HEK293 (cell line): Measurements from ENCODE around the gene WDR64.
"Not testable (repeated sequence)": the region's sequence is repeated elsewhere in the genome, so short reads cannot be mapped to it uniquely, and the experiment has no call there.

Experiments used
- CTCF ChIA-PET: fragments of 350-600 bp; formaldehyde crosslinking; extraction: SDS; loops from one replicate; lab custom pipeline; 2021; ENCODE audit warnings: antibody characterized with exemption; lab: Yijun Ruan, JAX
- POLR2A ChIA-PET: fragments of 300-600 bp; formaldehyde crosslinking; extraction: SDS; loops from one replicate; lab custom pipeline; 2020; ENCODE audit warnings: antibody characterized with exemption, inconsistent platforms; lab: Yijun Ruan, JAX
- H3K27ac ChIP-seq: fragments of 200-500 bp; sonication (Bioruptor generic); 2 replicates; pipeline ENCODE4 v1.5.1; 2014; ENCODE audit warnings: low read depth, low read length, control low read depth, inconsistent platforms; ENCODE audit errors: extremely low read depth
- H3K36me3 ChIP-seq, 2 experiments: fragments of 200-500 bp in 1 of 2; sonication (Bioruptor generic) in 1 of 2; 1 replicate in 1 of 2; 2 replicates in 1 of 2; pipeline ENCODE4 v1.5.1; 2014 to 2017; ENCODE audit warnings: inconsistent platforms in 2 of 2, low read length in 2 of 2; ENCODE audit not compliant: control insufficient read depth in 2 of 2, insufficient read depth in 1 of 2
- H3K4me1 ChIP-seq: fragments of 200-500 bp; sonication (Bioruptor generic); 2 replicates; pipeline ENCODE4 v1.5.1; 2014; ENCODE audit warnings: mild to moderate bottlenecking, low read length, inconsistent platforms; ENCODE audit not compliant: control insufficient read depth, insufficient read depth
- H3K4me3 ChIP-seq: 2 replicates; pipeline ENCODE4 v1.5.1; 2011; ENCODE audit warnings: low read depth, mild to moderate bottlenecking, control low read depth, low read length, moderate library complexity
- H3K9me3 ChIP-seq: fragments of 200-500 bp; sonication (Bioruptor generic); 2 replicates; pipeline ENCODE4 v1.5.1; 2014; ENCODE audit warnings: low read depth, low read length, inconsistent platforms; ENCODE audit not compliant: control insufficient read depth, insufficient read depth
- FEZF1 ChIP-seq: fragments of 450-650 bp; formaldehyde crosslinking; IDR thresholded peaks from 2 replicates; pipeline ENCODE4 v1.5.1; 2016; ENCODE audit warnings: missing biosample characterization, missing genetic modification characterization
- GLIS1 ChIP-seq: fragments of 450-650 bp; formaldehyde crosslinking; IDR thresholded peaks from 2 replicates; pipeline ENCODE4 v1.5.1; 2016; ENCODE audit warnings: missing biosample characterization, missing genetic modification characterization
- IKZF3 ChIP-seq: fragments of 450-650 bp; IDR thresholded peaks from 2 replicates; pipeline ENCODE4 v1.5.0; 2018; ENCODE audit warnings: missing biosample characterization, mild to moderate bottlenecking, missing genetic modification characterization, moderate library complexity
- MYNN ChIP-seq: fragments of 450-650 bp; formaldehyde crosslinking; IDR thresholded peaks from 2 replicates; pipeline ENCODE4 v1.5.1; 2016; ENCODE audit warnings: missing biosample characterization, missing genetic modification characterization, borderline replicate concordance
- SCRT2 ChIP-seq: fragments of 450-650 bp; formaldehyde crosslinking; IDR thresholded peaks from 2 replicates; pipeline ENCODE4 v1.5.1; 2016; ENCODE audit warnings: missing biosample characterization, missing genetic modification characterization
- SP7 ChIP-seq: fragments of 450-650 bp; formaldehyde crosslinking; IDR thresholded peaks from 2 replicates; pipeline ENCODE4 v1.5.1; 2016; ENCODE audit warnings: missing biosample characterization, missing genetic modification characterization
- YY1 ChIP-seq: fragments of 450-650 bp; formaldehyde crosslinking; IDR thresholded peaks from 2 replicates; pipeline ENCODE4 v1.5.1; 2018; ENCODE audit warnings: missing biosample characterization, missing genetic modification characterization
- ZNF132 ChIP-seq: fragments of 450-650 bp; formaldehyde crosslinking; IDR thresholded peaks from 2 replicates; pipeline ENCODE4 v1.5.1; 2017; ENCODE audit warnings: missing biosample characterization, missing genetic modification characterization, borderline replicate concordance
- ZNF146 ChIP-seq: fragments of 450-650 bp; formaldehyde crosslinking; IDR thresholded peaks from 2 replicates; pipeline ENCODE4 v1.5.1; 2016; ENCODE audit warnings: missing biosample characterization, missing genetic modification characterization
- ZNF221 ChIP-seq: fragments of 450-650 bp; formaldehyde crosslinking; IDR thresholded peaks from 2 replicates; pipeline ENCODE4 v1.5.1; 2017; ENCODE audit warnings: missing biosample characterization, missing genetic modification characterization, borderline replicate concordance
- ZNF311 ChIP-seq: fragments of 450-650 bp; formaldehyde crosslinking; IDR thresholded peaks from 2 replicates; pipeline ENCODE4 v1.5.1; 2017; ENCODE audit warnings: missing biosample characterization, missing genetic modification characterization, borderline replicate concordance
- ZNF416 ChIP-seq: fragments of 450-650 bp; formaldehyde crosslinking; IDR thresholded peaks from 2 replicates; pipeline ENCODE4 v1.5.1; 2016; ENCODE audit warnings: missing biosample characterization, missing genetic modification characterization
- ZNF423 ChIP-seq: fragments of 450-650 bp; formaldehyde crosslinking; IDR thresholded peaks from 2 replicates; pipeline ENCODE4 v1.5.1; 2016; ENCODE audit warnings: missing biosample characterization, missing genetic modification characterization
- ZNF558 ChIP-seq: fragments of 450-650 bp; formaldehyde crosslinking; IDR thresholded peaks from 2 replicates; pipeline ENCODE4 v1.5.1; 2016; ENCODE audit warnings: missing biosample characterization, missing genetic modification characterization
- ZNF629 ChIP-seq: fragments of 450-650 bp; formaldehyde crosslinking; IDR thresholded peaks from 2 replicates; pipeline ENCODE4 v1.5.1; 2017; ENCODE audit warnings: missing biosample characterization, missing genetic modification characterization
- ZNF792 ChIP-seq: fragments of 450-650 bp; formaldehyde crosslinking; IDR thresholded peaks from 2 replicates; pipeline ENCODE4 v1.5.1; 2016; ENCODE audit warnings: missing biosample characterization, missing genetic modification characterization
- ZNF830 ChIP-seq: fragments of 450-650 bp; IDR thresholded peaks from 2 replicates; pipeline ENCODE4 v1.5.0; 2018; ENCODE audit warnings: missing biosample characterization, missing genetic modification characterization, low read depth, mild to moderate bottlenecking, moderate library complexity
- ZSCAN23 ChIP-seq: fragments of 450-650 bp; formaldehyde crosslinking; IDR thresholded peaks from 2 replicates; pipeline ENCODE4 v1.5.1; 2016; ENCODE audit warnings: missing biosample characterization, missing genetic modification characterization
- TF ChIP-seq, protein P1 (sequence below): fragments of 450-650 bp; formaldehyde crosslinking; IDR thresholded peaks from 2 replicates; pipeline ENCODE4 v1.5.1; 2016; ENCODE audit warnings: missing biosample characterization, missing genetic modification characterization
- TF ChIP-seq, protein P2 (sequence below): fragments of 450-650 bp; formaldehyde crosslinking; IDR thresholded peaks from 2 replicates; pipeline ENCODE4 v1.5.1; 2017; ENCODE audit warnings: missing biosample characterization, missing genetic modification characterization
- TF ChIP-seq, protein P3 (sequence below): fragments of 450-650 bp; formaldehyde crosslinking; IDR thresholded peaks from 2 replicates; pipeline ENCODE4 v1.5.1; 2016; ENCODE audit warnings: missing biosample characterization, missing genetic modification characterization
- TF ChIP-seq, protein P4 (sequence below): fragments of 450-650 bp; formaldehyde crosslinking; IDR thresholded peaks from 2 replicates; pipeline ENCODE4; 2016; ENCODE audit warnings: missing biosample characterization, missing genetic modification characterization
- TF ChIP-seq, protein P5 (sequence below): fragments of 450-650 bp; formaldehyde crosslinking; IDR thresholded peaks from 2 replicates; pipeline ENCODE4 v1.5.1; 2016; ENCODE audit warnings: missing biosample characterization, missing genetic modification characterization
- TF ChIP-seq, protein P6 (sequence below): fragments of 450-650 bp; formaldehyde crosslinking; IDR thresholded peaks from 2 replicates; pipeline ENCODE4 v1.5.1; 2016; ENCODE audit warnings: missing biosample characterization, missing genetic modification characterization

WDR64 gene

DNA sequence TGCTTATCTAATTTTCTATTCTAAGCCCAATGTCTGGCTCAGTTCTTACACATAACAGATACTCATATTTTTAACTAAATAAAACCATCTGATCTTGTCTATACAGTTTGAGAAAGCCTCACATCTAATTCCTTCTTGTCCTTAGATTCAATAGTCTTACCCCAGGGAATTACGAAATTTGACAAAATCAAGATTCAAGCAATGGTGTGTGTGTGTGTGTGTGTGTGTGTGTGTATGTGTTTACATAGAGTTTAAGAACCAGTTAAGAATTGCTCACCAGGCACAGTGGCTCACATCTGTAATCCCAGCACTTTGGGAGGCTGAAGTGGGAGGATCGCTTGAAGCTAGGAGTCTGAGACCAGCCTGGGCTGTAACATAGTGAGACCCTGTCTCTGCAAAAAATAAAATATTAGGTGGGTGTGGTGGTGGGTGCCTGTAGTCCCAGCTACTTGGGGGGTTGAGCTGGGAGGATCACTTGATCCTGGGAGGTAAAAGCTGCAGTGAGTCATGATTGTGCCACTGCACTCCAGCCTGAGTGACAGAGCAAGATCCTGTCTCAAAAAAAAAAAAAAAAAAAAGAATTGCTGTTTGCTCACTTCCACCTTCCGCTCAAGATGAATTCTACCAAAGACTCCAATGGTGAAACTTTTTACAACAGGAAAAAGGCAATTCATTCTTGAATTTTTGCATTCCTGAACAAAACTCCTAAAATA, 6.2 kb downstream of the WDR64 start:
- H3K36me3 ChIP-seq = no peaks in the 10 kb centered on the region
- no peak overlapping the region for H3K27ac ChIP-seq
- no peak overlapping the region for H3K4me3 ChIP-seq
- no peak for TF ChIP-seq FEZF1 (tag by site-specific recombination)
- TF ChIP-seq ZNF423 = no peak
- TF ChIP-seq, protein P1, sequence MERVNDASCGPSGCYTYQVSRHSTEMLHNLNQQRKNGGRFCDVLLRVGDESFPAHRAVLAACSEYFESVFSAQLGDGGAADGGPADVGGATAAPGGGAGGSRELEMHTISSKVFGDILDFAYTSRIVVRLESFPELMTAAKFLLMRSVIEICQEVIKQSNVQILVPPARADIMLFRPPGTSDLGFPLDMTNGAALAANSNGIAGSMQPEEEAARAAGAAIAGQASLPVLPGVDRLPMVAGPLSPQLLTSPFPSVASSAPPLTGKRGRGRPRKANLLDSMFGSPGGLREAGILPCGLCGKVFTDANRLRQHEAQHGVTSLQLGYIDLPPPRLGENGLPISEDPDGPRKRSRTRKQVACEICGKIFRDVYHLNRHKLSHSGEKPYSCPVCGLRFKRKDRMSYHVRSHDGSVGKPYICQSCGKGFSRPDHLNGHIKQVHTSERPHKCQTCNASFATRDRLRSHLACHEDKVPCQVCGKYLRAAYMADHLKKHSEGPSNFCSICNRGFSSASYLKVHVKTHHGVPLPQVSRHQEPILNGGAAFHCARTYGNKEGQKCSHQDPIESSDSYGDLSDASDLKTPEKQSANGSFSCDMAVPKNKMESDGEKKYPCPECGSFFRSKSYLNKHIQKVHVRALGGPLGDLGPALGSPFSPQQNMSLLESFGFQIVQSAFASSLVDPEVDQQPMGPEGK (tag by site-specific recombination) = no peak
- peak; percentile 91 for TF ChIP-seq GLIS1 (tag by site-specific recombination)
- TF ChIP-seq SCRT2 (tag by site-specific recombination) = no peak
- TF ChIP-seq YY1 (tag by site-specific recombination) = no peak
- TF ChIP-seq, protein P2, sequence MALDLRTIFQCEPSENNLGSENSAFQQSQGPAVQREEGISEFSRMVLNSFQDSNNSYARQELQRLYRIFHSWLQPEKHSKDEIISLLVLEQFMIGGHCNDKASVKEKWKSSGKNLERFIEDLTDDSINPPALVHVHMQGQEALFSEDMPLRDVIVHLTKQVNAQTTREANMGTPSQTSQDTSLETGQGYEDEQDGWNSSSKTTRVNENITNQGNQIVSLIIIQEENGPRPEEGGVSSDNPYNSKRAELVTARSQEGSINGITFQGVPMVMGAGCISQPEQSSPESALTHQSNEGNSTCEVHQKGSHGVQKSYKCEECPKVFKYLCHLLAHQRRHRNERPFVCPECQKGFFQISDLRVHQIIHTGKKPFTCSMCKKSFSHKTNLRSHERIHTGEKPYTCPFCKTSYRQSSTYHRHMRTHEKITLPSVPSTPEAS (tag by site-specific recombination) = 0 out of 2 replicates have a peak, but pooled peaks have one; percentile 35
- no peak for TF ChIP-seq ZNF792 (tag by site-specific recombination)
- TF ChIP-seq MYNN (tag by site-specific recombination) = no peak
- POLR2A ChIA-PET = no interaction called here
- H3K9me3 ChIP-seq = no peaks in the 10 kb centered on the region
- H3K4me1 ChIP-seq = no peaks in the 10 kb centered on the region
- CTCF ChIA-PET = interaction anchor here (0.6 to 1.5 kb wide), 2 partner anchors 31 to 451 kb away, joined by 3 to 4 read pairs; no protein-coding TSS in a partner anchor

DNA sequence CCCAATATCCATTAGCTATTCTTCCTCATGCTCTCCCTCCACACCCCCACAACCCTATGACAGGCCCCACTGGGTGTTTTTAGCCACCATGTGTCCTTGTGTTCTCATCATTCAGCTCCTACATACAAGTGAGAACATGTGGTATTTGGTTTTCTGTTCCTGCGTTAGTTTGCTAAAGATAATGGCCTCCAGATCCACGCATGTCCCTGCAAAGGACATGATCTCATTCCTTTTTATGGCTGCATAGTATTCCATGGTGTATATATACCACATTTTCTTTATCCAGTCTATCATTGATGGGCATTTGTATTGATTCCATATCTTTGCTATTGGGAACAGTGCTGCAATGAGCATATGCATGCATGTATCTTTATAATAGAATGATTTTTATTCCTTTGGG, 6.9 kb downstream of the WDR64 start:
- H3K4me3 ChIP-seq, H3K27ac ChIP-seq, CTCF ChIA-PET: not testable (repeated sequence)
- peak; percentile 68 for TF ChIP-seq ZNF146
- TF ChIP-seq, protein P3, sequence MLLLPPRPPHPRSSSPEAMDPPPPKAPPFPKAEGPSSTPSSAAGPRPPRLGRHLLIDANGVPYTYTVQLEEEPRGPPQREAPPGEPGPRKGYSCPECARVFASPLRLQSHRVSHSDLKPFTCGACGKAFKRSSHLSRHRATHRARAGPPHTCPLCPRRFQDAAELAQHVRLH = peak; percentile 41; the same call in 1 of the 2 replicates
- TF ChIP-seq, all 188 proteins: peak for 2; not testable (repeated sequence) for 186
- H3K9me3 ChIP-seq, H3K36me3 ChIP-seq, POLR2A ChIA-PET, H3K4me1 ChIP-seq: not testable (repeated sequence)

DNA sequence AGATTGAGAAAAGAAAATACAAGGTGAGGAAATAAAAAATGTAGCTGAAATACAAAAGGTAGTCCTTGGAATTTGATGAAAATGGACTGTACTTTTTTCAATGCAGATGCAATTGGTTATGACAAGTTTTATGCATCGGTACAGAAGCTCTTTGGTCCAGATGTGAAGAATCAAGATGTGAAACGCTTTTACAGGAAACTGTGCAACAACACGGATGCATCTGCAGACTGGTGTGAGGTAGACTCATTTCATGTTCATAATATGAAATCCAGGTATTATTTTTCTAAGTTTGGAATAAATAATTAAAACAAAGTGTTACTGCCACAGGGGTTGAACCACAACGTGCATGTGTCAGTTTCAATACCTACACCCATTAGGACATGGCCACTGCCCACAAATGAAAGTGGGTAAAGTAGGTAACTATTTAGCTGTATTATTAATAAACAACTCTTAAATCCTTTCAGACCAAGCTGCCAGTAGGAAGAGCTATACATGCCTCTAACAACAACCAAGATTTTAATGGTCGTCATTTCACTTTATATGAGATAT, 8.4 kb downstream of the WDR64 start:
- no peak overlapping the region for H3K27ac ChIP-seq
- no peaks in the 10 kb centered on the region for H3K9me3 ChIP-seq
- ChIA-PET CTCF (interaction anchor here (0.6 to 1.5 kb wide), 2 partner anchors 19 to 174 kb away, joined by 3 read pairs; no protein-coding TSS in a partner anchor), POLR2A (no interaction called here)
- no peaks in the 10 kb centered on the region for H3K36me3 ChIP-seq
- no peak overlapping the region for H3K4me3 ChIP-seq
- H3K4me1 ChIP-seq = no peaks in the 10 kb centered on the region
- no peak for TF ChIP-seq ZNF558 (tag by site-specific recombination)
- TF ChIP-seq IKZF3 (tag by site-specific recombination) = no peak
- no peak for TF ChIP-seq ZNF629 (tag by site-specific recombination)
- no peak for TF ChIP-seq ZNF132 (tag by site-specific recombination)
- TF ChIP-seq SP7 (tag by site-specific recombination) = no peak
- no peak for TF ChIP-seq ZNF830 (tag by site-specific recombination)
- TF ChIP-seq, protein P4, sequence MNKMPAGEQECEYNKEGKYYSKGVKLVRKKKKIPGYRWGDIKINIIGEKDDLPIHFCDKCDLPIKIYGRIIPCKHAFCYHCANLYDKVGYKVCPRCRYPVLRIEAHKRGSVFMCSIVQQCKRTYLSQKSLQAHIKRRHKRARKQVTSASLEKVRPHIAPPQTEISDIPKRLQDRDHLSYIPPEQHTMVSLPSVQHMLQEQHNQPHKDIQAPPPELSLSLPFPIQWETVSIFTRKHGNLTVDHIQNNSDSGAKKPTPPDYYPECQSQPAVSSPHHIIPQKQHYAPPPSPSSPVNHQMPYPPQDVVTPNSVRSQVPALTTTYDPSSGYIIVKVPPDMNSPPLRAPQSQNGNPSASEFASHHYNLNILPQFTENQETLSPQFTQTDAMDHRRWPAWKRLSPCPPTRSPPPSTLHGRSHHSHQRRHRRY = no peak
- TF ChIP-seq ZNF416 (tag by site-specific recombination) = no peak
- TF ChIP-seq, protein P5, sequence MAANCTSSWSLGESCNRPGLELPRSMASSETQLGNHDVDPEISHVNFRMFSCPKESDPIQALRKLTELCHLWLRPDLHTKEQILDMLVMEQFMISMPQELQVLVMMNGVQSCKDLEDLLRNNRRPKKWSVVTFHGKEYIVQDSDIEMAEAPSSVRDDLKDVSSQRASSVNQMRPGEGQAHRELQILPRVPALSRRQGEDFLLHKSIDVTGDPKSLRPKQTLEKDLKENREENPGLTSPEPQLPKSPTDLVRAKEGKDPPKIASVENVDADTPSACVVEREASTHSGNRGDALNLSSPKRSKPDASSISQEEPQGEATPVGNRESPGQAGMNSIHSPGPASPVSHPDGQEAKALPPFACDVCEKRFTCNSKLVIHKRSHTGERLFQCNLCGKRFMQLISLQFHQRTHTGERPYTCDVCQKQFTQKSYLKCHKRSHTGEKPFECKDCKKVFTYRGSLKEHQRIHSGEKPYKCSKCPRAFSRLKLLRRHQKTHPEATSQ = no peak
- TF ChIP-seq ZSCAN23 = no peak
- TF ChIP-seq ZNF311 (tag by site-specific recombination) = no peak
- no peak for TF ChIP-seq ZNF221 (tag by site-specific recombination)
- TF ChIP-seq, protein P6, sequence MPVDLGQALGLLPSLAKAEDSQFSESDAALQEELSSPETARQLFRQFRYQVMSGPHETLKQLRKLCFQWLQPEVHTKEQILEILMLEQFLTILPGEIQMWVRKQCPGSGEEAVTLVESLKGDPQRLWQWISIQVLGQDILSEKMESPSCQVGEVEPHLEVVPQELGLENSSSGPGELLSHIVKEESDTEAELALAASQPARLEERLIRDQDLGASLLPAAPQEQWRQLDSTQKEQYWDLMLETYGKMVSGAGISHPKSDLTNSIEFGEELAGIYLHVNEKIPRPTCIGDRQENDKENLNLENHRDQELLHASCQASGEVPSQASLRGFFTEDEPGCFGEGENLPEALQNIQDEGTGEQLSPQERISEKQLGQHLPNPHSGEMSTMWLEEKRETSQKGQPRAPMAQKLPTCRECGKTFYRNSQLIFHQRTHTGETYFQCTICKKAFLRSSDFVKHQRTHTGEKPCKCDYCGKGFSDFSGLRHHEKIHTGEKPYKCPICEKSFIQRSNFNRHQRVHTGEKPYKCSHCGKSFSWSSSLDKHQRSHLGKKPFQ = no peak
